Muscle of arm (tissue), 12 donors: ENCODE data around the gene FTSJ1. TPM values are rescaled to one million over a fixed set of nuclear protein-coding genes. Genes with fewer than 3 reads are reported as not detected.
A peak's percentile ranks its signal among the peaks of the same experiment; 100 is the strongest.
"Not testable (repeated sequence)": the region's sequence is repeated elsewhere in the genome, so short reads cannot be mapped to it uniquely, and the experiment has no call there.

Experiments
- DNase-seq: peaks from one replicate; pipeline ENCODE4 v3.0.0-alpha.2; 2013
- polyA plus RNA-seq, 12 donors: library from polyadenylated mRNA; unstranded; fragments of 120-200 nt; gene quantifications; one replicate each; pipeline ENCODE4 v1.2.1, GENCODE V29; 2013; ENCODE audit not compliant: insufficient read length in 12 of 12

The FTSJ1 gene
- polyA plus RNA-seq, 12 donors: 19.4 to 37.3 (median 25.8) TPM; not detected in 1

DNA sequence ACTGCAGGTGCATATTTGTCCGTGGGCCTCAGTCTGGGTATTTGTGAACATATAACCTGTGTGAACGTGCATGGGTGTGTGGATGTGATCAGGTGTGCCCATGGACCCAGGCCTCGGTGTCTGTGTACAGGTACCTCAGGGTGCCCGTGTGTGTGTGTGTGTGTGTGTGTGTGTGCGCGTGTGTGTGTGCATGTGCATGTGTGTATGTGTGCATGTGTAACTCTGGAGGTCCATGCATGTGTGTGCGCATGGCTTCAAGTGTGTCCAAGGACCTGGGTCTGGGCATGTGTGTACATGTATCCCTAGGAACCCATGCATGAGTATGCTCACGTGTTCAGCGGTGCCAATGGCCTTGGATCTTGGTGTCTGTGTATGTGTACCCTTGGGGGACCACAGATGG, 15.8 kb downstream of the FTSJ1 start:
- no peak for DNase-seq

- DNase-seq: no peak
These were observed 16.4 kb downstream of the FTSJ1 start for GRCh38 chrX:48492293-48492910.

DNA sequence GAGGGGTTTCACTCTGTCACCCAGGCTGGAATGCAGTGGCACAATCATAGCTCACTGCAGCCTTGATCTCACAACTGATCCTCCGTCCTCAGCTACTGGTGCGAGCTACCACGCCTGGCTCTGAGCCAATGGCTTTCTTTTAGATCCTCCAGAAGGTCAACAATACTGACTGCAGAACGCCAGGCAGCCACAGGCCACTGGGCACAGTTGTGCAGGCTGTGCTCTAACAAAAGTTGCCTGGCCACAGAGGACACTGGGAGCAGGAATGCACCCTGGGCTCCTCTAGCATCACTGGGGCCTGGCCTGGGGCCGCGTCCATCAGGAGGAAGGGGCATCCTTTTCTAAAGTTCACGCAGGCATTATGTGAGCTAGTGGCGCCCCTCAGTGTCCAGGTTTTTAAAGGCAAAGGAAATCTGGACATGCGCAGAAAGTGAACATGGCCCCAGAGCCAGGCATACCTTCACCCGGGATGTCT, 17.9 kb downstream of the FTSJ1 start:
- DNase-seq: no peak

GRCh38 chrX:48496660-48497059, 20.7 kb downstream of the FTSJ1 start:
- no peak for DNase-seq

DNA sequence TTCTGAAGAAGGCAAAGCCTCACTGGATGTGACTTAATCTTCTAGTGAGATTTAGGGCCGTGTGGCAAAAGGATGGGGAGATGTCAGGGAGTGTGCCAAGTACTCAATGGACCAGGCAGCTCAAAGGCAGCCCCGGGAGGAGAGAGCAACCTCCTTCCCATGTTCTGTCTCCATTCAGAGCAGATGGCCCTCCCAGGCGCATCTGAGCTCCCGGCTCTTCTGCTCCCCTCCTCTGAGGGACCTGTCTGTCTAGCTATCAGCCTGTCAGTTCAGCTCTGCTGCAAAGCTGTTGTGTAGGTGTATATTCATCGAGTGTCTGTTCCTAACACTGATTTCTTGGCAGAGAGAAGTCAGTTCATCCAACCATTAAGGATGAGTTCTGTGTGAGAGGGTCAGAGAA, 21.9 kb downstream of the FTSJ1 start:
- no peak for DNase-seq

DNA sequence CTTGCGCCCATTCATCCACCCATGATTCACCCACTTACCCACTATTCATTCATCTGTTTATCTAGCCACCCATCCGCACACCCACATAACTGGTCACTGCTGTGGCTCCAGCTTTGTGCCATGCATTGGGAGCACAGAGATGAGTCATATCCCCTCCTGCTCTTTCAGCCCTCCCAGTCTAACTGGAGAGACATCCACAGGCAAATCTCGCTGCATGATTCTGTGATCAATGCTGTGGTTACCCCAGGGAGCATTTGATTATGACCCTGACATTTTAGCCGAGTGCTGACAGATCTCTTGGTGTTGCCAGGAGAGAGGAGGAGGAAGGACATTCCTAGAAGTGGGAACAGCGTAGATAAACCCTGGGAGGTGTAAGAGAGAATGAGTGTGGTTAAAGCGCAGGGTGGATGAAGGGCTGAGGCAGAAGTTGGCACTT, 22.4 kb downstream of the FTSJ1 start:
- no peak for DNase-seq

DNA sequence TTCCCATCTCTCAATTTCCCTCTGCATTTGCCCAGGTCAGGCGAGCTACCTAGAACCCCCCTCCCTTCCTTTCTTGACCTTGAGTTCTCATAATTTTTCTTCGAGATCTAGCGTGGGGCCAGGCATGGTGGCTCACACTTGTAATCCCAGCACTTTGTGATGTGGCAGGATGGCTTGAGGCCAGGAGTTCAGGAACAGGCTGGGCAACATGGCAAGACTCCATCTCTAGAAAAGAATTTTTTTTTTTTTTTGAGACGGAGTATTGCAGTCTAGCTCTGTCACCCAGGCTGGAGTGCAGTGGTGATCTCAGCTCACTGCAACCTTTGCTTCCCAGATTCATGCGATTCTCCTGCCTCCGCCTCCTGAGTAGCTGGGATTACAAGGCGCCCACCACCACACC, 28.3 kb downstream of the FTSJ1 start:
- no peak for DNase-seq

DNA sequence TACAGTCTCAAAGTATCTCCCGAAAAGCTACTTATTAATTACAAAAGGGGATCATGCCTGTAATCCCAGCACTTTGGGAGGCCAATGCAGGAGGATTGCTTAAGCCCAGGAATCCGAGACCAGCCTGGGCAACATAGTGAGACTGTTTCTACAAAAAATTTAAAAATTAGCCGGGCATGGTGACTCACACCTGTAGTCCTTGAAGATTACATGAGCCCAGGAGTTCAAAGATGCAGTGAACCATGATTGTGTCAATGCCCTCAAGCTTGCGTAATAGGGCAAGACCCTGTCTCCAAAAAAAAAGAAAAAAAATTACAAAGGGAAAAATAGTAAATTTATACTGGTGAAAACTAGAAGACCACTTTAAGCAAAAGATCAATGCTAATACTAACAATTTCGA, 29.5 kb downstream of the FTSJ1 start:
- DNase-seq: no peak

DNA sequence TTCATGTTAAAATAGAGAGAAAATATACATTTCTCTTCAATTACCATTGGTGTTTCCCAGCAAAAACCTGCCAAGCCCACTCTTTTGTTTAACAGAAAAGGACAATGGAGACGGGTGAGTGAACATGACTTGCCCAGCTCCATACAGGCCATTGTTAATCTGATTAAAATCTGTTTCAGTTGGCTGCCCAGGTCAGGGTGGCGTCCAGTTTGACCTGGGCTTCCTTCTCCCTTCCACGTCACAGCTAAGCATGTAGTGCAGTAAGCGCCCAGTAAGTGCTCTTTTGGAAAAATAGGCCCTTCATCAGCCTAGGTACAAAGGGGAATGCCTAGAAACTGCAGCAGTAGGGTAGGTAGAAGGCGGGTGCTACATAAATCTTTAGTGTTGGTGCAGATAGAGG, 31.2 kb downstream of the FTSJ1 start:
- DNase-seq: no peak

GRCh38 chrX:48508400-48509244, 32.6 kb downstream of the FTSJ1 start, which contains the start of gene PORCN:
PORCN (plus strand) TSS chrX:48508992; CDS start chrX:48509821, 829 bp downstream.
- DNase-seq: peak; percentile 52

DNA sequence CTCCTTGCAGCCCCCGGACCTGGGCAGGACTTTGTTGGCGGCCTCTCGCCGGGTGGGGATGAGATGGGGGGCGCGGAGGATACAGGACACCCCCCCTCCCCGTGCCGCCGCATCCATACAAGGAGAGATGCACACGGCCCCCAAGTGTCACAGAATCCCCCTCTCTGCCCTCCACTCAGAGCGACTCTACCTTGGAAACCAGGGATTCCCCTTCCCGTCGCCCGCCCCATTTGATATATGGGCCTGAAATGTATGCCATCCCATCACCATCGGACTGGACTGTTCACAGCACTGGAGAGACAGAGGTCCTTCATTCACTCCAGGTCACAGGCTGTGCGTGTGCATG, 33.2 kb downstream of the FTSJ1 start:
- DNase-seq: no peak

DNA sequence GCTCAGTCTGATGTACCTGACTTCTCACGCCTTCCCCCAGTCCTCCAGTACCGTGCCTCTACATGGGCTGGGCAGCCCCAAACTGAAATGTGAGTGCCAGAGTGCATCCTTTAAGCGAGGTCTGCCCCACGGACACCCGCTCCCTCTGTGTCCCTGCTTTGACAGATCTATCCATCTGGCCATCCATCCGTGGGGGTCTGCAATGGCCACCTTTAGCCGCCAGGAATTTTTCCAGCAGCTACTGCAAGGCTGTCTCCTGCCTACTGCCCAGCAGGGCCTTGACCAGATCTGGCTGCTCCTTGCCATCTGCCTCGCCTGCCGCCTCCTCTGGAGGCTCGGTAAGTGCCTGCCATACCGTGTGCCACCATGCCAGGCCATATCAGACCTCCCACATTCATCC, 33.6 kb downstream of the FTSJ1 start:
- DNase-seq: no peak

- no peak for DNase-seq
These were observed 35.6 kb downstream of the FTSJ1 start for GRCh38 chrX:48511560-48511959.

GRCh38 chrX:48512371-48512935, 36.5 kb downstream of the FTSJ1 start:
- no peak for DNase-seq

DNA sequence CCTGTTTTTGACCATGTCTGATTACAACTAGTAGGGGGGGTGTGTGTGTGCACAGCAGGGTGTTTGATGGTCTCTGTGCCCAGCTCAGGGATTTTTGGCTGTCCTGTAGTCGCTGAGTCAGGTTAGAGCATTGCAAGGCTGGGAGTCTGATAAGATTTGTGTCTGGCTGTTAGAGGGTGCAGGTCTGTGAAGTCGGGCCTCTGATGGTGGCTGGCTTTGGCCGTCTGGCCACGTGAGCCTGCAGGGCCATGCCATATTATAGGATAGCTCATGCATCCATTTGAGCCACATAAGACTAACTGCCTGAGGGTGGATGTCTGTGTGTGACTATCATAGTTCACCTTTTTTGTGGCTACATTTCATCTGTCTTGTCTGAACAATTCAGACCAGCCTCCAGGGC, 37.7 kb downstream of the FTSJ1 start:
- no peak for DNase-seq

- DNase-seq: no peak
These were observed 38.3 kb downstream of the FTSJ1 start for GRCh38 chrX:48514126-48514806.

GRCh38 chrX:48514868-48515460, 39.0 kb downstream of the FTSJ1 start:
- no peak for DNase-seq

GRCh38 chrX:48515842-48516241, 39.8 kb downstream of the FTSJ1 start:
- no peak for DNase-seq

GRCh38 chrX:48516285-48516684, 40.3 kb downstream of the FTSJ1 start:
- DNase-seq: no peak

DNA sequence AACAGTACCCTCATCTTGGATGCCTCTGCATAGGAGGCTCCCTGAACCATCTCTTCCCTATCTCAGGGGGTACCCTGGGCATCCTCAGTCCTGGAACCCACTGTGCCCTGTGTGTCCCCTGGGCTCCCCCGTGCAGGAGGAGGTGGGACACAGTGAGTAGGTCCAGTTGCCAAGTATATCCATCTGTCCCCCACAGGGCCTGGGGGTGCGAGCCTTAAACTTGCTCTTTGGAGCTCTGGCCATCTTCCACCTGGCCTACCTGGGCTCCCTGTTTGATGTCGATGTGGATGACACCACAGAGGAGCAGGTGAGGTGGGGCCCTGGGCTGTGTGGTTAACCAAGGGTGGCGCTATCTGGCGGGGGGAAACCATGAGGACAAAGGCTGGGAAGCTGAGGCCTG, 41.0 kb downstream of the FTSJ1 start:
- no peak for DNase-seq

DNA sequence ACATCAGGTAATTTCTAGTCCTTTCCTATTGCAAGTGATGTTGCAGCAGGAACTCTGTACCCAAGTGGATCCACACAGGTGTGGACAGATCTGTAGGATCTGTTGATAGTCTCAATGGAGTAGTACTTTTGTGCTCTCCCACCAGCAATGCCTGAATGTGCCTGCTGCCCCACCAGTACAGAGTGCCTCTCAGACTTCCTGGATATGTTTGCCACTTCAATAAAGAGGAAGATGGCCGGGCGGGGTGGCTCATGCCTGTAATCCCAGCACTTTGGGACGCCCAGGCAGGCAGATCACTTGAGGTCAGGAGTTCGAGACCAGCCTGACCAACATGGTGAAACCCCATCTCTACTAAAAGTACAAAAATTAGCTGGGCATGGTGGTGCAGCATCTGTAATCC, 43.5 kb downstream of the FTSJ1 start:
- DNase-seq: not testable (repeated sequence)

DNA sequence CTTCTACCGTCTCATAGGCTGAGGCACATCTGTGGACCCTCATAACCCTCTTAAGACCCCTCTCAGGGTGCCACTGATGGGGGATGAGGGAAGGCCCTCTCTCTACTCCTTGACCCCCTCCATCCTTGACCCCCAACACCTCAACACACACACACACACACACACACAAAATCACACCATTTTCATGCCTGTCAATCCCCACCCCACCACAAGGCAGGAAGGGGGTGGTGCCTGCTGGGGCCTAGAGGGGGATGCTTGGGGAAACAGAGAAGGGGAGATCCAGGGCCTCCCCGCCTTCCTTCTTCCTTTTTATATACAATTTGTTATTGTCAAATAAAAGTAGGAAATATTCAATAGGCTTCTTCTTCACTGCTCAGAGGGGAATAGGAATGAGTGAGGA, 44.5 kb downstream of the FTSJ1 start:
- DNase-seq: no peak
